GM10248 (cell line): Measurements from ENCODE around the gene DMAC1.

Experiments
- CTCF ChIA-PET: fragments of 300-600 bp; sonication (Branson Sonifier 250); formaldehyde crosslinking; extraction: SDS; loops from one replicate; lab custom pipeline; 2021; ENCODE audit warnings: antibody characterized with exemption; lab: Yijun Ruan, JAX
- POLR2A ChIA-PET: fragments of 350-650 bp; sonication (Branson Sonifier 250); formaldehyde crosslinking; extraction: SDS; loops from one replicate; lab custom pipeline; 2020; ENCODE audit warnings: antibody characterized with exemption; lab: Yijun Ruan, JAX
- DNase-seq: peaks from one replicate; pipeline ENCODE4 v3.0.0; 2012; ENCODE audit errors: extremely low spot score
- TF ChIP-seq, protein P1 (sequence below): IDR thresholded peaks from 2 replicates; pipeline ENCODE4 v1.5.1; 2012; ENCODE audit warnings: mild to moderate bottlenecking, low read depth; ENCODE audit errors: extremely low read depth, missing control alignments, control extremely low read depth

Gene DMAC1

DNA sequence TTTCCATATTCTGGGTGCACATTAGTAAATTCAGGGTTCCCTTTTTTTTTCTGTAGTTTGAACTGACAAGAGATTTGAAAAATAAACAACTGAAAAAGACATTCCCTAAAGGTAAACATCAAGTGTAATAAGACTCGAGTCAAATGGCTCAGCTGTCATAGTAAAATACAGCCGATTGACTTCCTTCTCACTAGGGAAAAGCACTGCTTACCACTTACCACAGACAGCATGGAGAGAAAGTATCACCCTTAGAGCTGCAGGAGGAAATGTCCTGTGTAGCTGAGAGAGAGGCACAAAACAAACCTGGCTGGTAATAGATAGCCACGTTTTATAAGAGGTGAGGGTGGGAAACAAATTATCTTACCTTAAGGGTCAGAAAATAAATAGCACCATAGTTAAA, 12.1 kb upstream of the DMAC1 start:
- no peak for DNase-seq
- POLR2A ChIA-PET, result no interaction called here
- TF ChIP-seq, protein P1, sequence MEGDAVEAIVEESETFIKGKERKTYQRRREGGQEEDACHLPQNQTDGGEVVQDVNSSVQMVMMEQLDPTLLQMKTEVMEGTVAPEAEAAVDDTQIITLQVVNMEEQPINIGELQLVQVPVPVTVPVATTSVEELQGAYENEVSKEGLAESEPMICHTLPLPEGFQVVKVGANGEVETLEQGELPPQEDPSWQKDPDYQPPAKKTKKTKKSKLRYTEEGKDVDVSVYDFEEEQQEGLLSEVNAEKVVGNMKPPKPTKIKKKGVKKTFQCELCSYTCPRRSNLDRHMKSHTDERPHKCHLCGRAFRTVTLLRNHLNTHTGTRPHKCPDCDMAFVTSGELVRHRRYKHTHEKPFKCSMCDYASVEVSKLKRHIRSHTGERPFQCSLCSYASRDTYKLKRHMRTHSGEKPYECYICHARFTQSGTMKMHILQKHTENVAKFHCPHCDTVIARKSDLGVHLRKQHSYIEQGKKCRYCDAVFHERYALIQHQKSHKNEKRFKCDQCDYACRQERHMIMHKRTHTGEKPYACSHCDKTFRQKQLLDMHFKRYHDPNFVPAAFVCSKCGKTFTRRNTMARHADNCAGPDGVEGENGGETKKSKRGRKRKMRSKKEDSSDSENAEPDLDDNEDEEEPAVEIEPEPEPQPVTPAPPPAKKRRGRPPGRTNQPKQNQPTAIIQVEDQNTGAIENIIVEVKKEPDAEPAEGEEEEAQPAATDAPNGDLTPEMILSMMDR, result no peak
- CTCF ChIA-PET, result no interaction called here

DNA sequence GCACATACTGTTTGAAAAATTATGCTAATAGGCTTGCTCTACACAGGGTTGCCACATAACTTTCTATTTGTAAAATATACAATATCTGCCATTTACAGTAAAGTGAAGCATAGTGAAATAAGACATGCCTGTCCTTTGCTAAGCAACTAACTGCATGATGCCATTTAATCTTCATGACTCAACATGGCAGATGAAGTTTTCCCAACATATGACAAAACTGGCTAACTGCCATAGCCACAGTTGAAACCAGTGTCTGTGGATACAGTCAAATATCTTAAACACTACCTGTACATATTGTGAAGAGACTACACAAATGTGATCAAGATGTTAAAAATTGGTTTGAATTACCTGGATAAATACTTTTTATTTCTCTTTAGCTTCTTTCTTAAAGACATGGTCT, 3.1 kb upstream of the DMAC1 start:
- POLR2A ChIA-PET, result no interaction called here

GRCh38 chr9:7799944-7800285, 337 bp upstream of the DMAC1 start:
- ChIA-PET POLR2A (no interaction called here), CTCF (no interaction called here)
- TF ChIP-seq, protein P1, result no peak
- DNase-seq, result no peak

More for the DNA sequence above, 3.1 kb upstream of the DMAC1 start:
- TF ChIP-seq, protein P1, result no peak
- CTCF ChIA-PET, result no interaction called here
- DNase-seq, result no peak

DNA sequence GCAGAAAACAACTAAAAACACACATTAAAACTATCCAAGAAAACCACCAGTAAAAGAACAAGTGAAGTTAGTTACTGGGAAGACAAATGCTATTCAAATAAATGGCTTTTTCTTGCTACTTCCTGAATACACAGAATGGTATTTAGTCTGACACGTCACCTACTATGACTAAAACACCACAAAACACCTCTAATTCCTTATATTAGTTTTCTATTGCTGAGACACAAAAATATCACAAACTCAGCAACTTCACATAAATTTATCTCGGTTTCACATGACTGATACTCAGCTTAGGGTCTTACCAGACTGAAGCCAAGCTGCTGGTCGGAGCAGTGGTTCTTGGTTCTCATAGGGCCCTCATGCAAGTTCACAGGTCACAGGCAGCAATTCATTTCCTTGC, 5.4 kb downstream of the DMAC1 start:
- ChIA-PET POLR2A (no interaction called here), CTCF (no interaction called here)
- no peak for DNase-seq
- TF ChIP-seq, protein P1, result no peak

- no peak for DNase-seq
- POLR2A ChIA-PET, result no interaction called here
- TF ChIP-seq, protein P1, result no peak
- CTCF ChIA-PET, result no interaction called here
Observed at GRCh38 chr9:7791394-7791793, 8.2 kb downstream of the DMAC1 start.

GRCh38 chr9:7790819-7791182, 8.8 kb downstream of the DMAC1 start:
- CTCF ChIA-PET, result no interaction called here
- DNase-seq, result no peak
- POLR2A ChIA-PET, result no interaction called here
- TF ChIP-seq, protein P1, result no peak
